ENCODE data around the gene TRPM1. TPM values are rescaled to one million over a fixed set of nuclear protein-coding genes. Genes with fewer than 3 reads are reported as not detected.

TRPM1 gene
- total and polyA plus RNA-seq, 7 experiments from 2014 or later: not detected

DNA sequence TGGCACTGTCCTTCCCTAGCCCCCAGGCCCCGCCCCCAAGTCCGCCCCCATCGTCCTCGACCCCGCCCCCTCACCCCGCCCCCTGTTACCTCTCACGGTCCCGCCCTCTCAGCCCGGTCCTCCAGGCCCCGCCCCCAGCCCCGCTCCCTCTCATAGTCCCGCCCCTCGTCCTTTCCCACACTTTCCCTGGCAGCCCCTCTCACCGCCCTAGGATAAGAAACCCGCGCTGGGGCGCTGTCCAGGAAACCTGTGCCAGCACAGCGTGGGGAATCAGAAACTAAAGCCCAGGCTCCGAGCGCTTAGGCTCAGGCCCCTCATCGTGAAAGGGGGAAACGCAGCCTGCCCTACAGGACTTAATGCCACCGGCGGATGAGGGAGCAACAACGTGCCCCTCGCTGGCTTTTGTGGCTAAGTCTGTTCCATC, 20.9 kb downstream of the TRPM1 start:
- Mint-ChIP-seq H3K27ac (no peak overlapping the region), H3K4me3 (peak overlapping the region; percentile 26 to 80 (median 61)), H3K9me3 (peaks cover 0 to 1% (median 0%) of the 10 kb centered on the region in 11 donors), H3K27me3 (peaks cover 7 to 36% (median 22%) of the 10 kb centered on the region in 5 donors), H3K4me1 (peaks cover 2 to 21% (median 6%) of the 10 kb centered on the region in 7 donors), H3K36me3 (peaks cover 0 to 8% (median 0%) of the 10 kb centered on the region in 5 donors)
- intact Hi-C loops (cut with micrococcal nuclease): loop anchor here in 1 of 2 donors (5.0 kb wide), 1 partner anchor 88 kb away; the partner anchor contains the start of gene MTMR10
- no peaks in the 10 kb centered on the region for H3K36me3 ChIP-seq (ENCODE audit: control insufficient read depth in 2 of 3, insufficient read depth in 3 of 3, low read length in 3 of 3)
- no peak overlapping the region for H3K27ac ChIP-seq (ENCODE audit: low read depth, low read length)
- DNase-seq (peak in 4 of 9 donors; percentile 6 to 32 (median 12)), ATAC-seq (peak; percentile 72)
- H3K4me3 ChIP-seq (ENCODE audit: low read length): no peak overlapping the region
- peaks cover 3 to 4% of the 10 kb centered on the region in 2 donors for H3K27me3 ChIP-seq (ENCODE audit: control insufficient read depth in 2 of 2, insufficient read depth in 2 of 2, low read length in 2 of 2)
- H3K4me1 ChIP-seq (ENCODE audit: control insufficient read depth in 2 of 2, insufficient read depth in 2 of 2, low read length in 2 of 2): no peaks in the 10 kb centered on the region
- ChIA-PET CTCF (no interaction called here), POLR2A (no interaction called here)
- no peaks in the 10 kb centered on the region for H3K9me3 ChIP-seq (ENCODE audit: control insufficient read depth in 2 of 3, low read length in 3 of 3)

DNA sequence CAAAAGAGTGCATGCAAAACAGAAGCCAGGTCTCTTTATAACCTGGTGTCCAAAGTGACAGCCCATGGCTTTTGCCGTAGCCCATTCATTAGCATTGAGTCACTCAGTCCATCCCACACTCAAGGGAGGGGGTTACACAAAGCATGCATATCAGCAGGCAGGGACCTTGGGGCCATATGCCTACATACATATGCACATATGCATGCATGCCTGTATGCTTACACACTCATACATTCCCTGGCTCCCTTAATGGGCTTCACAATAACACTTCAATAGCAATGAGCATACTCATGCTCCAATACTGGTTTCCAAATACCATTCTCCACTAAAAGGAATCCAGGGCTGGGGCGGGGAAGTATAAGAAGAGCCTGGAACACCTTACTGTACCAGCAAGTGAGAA, 22.0 kb downstream of the TRPM1 start:
- no peak for DNase-seq
- no peak for ATAC-seq
- Histone ChIP-seq H3K27ac (ENCODE audit: low read depth, low read length) (no peak overlapping the region), H3K9me3 (ENCODE audit: control insufficient read depth in 2 of 3, low read length in 3 of 3) (no peaks in the 10 kb centered on the region), H3K4me1 (ENCODE audit: control insufficient read depth in 2 of 2, insufficient read depth in 2 of 2, low read length in 2 of 2) (no peaks in the 10 kb centered on the region), H3K27me3 (ENCODE audit: control insufficient read depth in 2 of 2, insufficient read depth in 2 of 2, low read length in 2 of 2) (peaks cover 3 to 4% of the 10 kb centered on the region in 2 donors), H3K4me3 (ENCODE audit: low read length) (no peak overlapping the region), H3K36me3 (ENCODE audit: control insufficient read depth in 2 of 3, insufficient read depth in 3 of 3, low read length in 3 of 3) (no peaks in the 10 kb centered on the region)
- Mint-ChIP-seq H3K9me3 (peaks cover 0 to 7% (median 0%) of the 10 kb centered on the region in 11 donors), H3K4me1 (peaks cover 2 to 21% (median 6%) of the 10 kb centered on the region in 7 donors), H3K36me3 (peaks cover 0 to 8% (median 0%) of the 10 kb centered on the region in 5 donors), H3K27ac (no peak overlapping the region), H3K27me3 (peaks cover 7 to 44% (median 22%) of the 10 kb centered on the region in 5 donors), H3K4me3 (peak overlapping the region in 3 of 10 donors; percentile 29 to 67 (median 55))
- ChIA-PET POLR2A (no interaction called here), CTCF (no interaction called here)
- intact Hi-C loops (cut with micrococcal nuclease): no loop called here

DNA sequence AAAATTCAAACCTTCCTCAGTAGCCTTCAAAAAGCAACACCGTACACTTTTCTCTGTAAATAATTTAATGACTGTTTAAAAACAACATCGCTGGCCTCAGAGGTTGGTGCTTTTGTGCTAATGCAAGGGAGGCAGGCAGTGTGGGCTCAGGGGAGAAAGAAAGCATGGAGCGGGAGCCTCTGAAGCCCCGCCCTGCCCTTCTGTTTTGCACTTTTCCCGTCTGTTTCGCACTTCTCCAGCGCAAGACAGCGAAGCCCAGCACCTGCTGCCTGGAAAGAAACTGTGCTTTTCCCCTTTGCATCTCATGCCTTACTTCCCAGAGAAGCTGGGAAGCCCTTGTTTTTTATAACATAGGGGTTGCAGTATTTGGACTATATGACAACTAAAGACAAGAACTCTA, 23.1 kb downstream of the TRPM1 start:
- Mint-ChIP-seq H3K27ac (no peak overlapping the region), H3K27me3 (peaks cover 7 to 44% (median 25%) of the 10 kb centered on the region in 5 donors), H3K36me3 (peaks cover 0 to 8% (median 0%) of the 10 kb centered on the region in 5 donors), H3K9me3 (peaks cover 0 to 7% (median 0%) of the 10 kb centered on the region in 11 donors), H3K4me3 (no peak overlapping the region), H3K4me1 (peaks cover 2 to 21% (median 6%) of the 10 kb centered on the region in 7 donors)
- ATAC-seq: no peak
- intact Hi-C loops (cut with micrococcal nuclease): no loop called here
- Histone ChIP-seq H3K4me1 (ENCODE audit: control insufficient read depth in 2 of 2, insufficient read depth in 2 of 2, low read length in 2 of 2) (no peaks in the 10 kb centered on the region), H3K27ac (ENCODE audit: low read depth, low read length) (no peak overlapping the region), H3K4me3 (ENCODE audit: low read length) (no peak overlapping the region), H3K9me3 (ENCODE audit: control insufficient read depth in 2 of 3, low read length in 3 of 3) (no peaks in the 10 kb centered on the region), H3K36me3 (ENCODE audit: control insufficient read depth in 2 of 3, insufficient read depth in 3 of 3, low read length in 3 of 3) (no peaks in the 10 kb centered on the region), H3K27me3 (ENCODE audit: control insufficient read depth in 2 of 2, insufficient read depth in 2 of 2, low read length in 2 of 2) (peaks cover 3 to 4% of the 10 kb centered on the region in 2 donors)
- CTCF ChIA-PET: interaction anchor here (0.6 kb wide), 1 partner anchor 1329 kb away, joined by 3 read pairs; no protein-coding TSS in a partner anchor
- POLR2A ChIA-PET: no interaction called here
- no peak for DNase-seq

DNA sequence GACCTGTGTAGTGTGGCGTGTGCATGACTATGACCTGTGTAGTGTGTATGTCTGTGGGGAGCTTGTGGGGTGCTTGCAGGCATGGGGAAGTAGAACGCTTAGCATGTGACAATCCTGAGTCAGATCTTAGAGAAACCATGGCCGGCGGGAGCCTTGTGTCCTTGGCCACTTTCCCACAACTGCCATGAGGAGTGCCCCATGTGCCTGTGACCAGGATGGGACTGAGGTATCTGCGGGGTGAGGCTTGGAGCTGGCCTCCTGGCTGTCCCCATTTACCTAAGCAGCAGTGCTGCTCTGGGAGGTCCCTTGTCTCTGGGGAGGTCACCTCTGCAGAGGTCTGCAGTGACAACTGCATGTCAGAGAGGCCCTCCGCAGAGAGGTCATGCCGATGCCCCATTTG, 23.6 kb downstream of the TRPM1 start:
- no peak overlapping the region for H3K4me3 Mint-ChIP-seq
- Histone ChIP-seq H3K27me3 (ENCODE audit: control insufficient read depth in 2 of 2, insufficient read depth in 2 of 2, low read length in 2 of 2) (peaks cover 3 to 4% of the 10 kb centered on the region in 2 donors), H3K4me1 (ENCODE audit: control insufficient read depth in 2 of 2, insufficient read depth in 2 of 2, low read length in 2 of 2) (no peaks in the 10 kb centered on the region), H3K4me3 (ENCODE audit: low read length) (no peak overlapping the region), H3K36me3 (ENCODE audit: control insufficient read depth in 2 of 3, insufficient read depth in 3 of 3, low read length in 3 of 3) (no peaks in the 10 kb centered on the region), H3K27ac (ENCODE audit: low read depth, low read length) (no peak overlapping the region), H3K9me3 (ENCODE audit: control insufficient read depth in 2 of 3, low read length in 3 of 3) (no peaks in the 10 kb centered on the region)
- DNase-seq (no peak), ATAC-seq (peak; percentile 8)
- H3K4me1 Mint-ChIP-seq: peaks cover 2 to 19% (median 6%) of the 10 kb centered on the region in 7 donors
- intact Hi-C loops (cut with micrococcal nuclease): no loop called here
- H3K27ac Mint-ChIP-seq: no peak overlapping the region
- peaks cover 0 to 8% (median 0%) of the 10 kb centered on the region in 5 donors for H3K36me3 Mint-ChIP-seq
- peaks cover 7 to 44% (median 25%) of the 10 kb centered on the region in 5 donors for H3K27me3 Mint-ChIP-seq
- ChIA-PET CTCF (interaction anchor here (0.6 kb wide), 1 partner anchor 1329 kb away, joined by 3 read pairs; no protein-coding TSS in a partner anchor), POLR2A (no interaction called here)
- H3K9me3 Mint-ChIP-seq: peaks cover 0 to 7% (median 0%) of the 10 kb centered on the region in 11 donors

DNA sequence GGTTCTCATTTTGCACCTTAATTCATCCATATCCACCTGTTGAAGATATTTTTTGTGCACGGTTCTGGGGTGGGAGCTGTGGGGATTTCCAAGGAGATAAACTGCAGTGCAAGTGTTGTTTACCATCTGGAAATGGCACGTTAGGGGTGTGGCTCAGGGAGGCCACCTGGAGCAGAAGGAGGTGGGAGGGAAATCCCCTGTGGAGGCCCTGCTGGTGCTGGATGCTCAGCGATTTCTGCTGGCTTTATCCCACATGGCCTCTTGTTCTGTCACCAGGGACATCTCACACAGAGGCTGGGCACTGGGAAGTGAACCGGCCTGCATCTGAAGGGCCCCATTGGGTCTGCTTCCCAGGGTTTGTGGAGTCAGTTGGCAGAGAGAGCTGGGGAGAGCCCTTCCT, 24.3 kb downstream of the TRPM1 start:
- H3K27ac Mint-ChIP-seq: no peak overlapping the region
- ATAC-seq: no peak
- peaks cover 7 to 44% (median 25%) of the 10 kb centered on the region in 5 donors for H3K27me3 Mint-ChIP-seq
- peaks cover 0 to 8% (median 0%) of the 10 kb centered on the region in 5 donors for H3K36me3 Mint-ChIP-seq
- no peak for DNase-seq
- peaks cover 0 to 7% (median 0%) of the 10 kb centered on the region in 11 donors for H3K9me3 Mint-ChIP-seq
- H3K27ac ChIP-seq (ENCODE audit: low read depth, low read length): no peak overlapping the region
- no peaks in the 10 kb centered on the region for H3K4me1 ChIP-seq (ENCODE audit: control insufficient read depth in 2 of 2, insufficient read depth in 2 of 2, low read length in 2 of 2)
- ChIA-PET POLR2A (no interaction called here), CTCF (no interaction called here)
- no peak overlapping the region for H3K4me3 Mint-ChIP-seq
- H3K27me3 ChIP-seq (ENCODE audit: control insufficient read depth in 2 of 2, insufficient read depth in 2 of 2, low read length in 2 of 2): peaks cover 3 to 4% of the 10 kb centered on the region in 2 donors
- no peaks in the 10 kb centered on the region for H3K36me3 ChIP-seq (ENCODE audit: control insufficient read depth in 2 of 3, insufficient read depth in 3 of 3, low read length in 3 of 3)
- intact Hi-C loops (cut with micrococcal nuclease): no loop called here
- peaks cover 2 to 16% (median 5%) of the 10 kb centered on the region in 7 donors for H3K4me1 Mint-ChIP-seq
- H3K9me3 ChIP-seq (ENCODE audit: control insufficient read depth in 2 of 3, low read length in 3 of 3): no peaks in the 10 kb centered on the region
- H3K4me3 ChIP-seq (ENCODE audit: low read length): no peak overlapping the region

DNA sequence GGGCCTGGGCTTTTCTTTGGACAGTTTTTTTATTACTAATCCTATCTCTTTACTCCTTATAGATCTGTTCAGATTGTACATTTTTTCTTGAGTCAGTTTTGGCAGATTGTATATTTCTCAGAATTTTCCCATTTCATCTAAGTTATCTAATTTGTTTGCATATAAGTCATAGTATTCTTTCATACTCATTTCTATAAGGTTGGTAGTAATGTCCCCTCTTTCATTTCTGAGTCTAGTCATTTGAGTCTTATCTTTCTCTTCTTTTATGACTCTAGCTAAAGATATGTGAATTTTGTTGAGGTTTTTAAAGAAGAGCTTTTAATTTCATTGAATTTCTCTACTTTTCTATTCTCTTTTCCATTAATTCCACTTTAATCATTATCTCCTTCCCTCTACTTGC, 27.2 kb downstream of the TRPM1 start:
- no peak for ATAC-seq
- POLR2A ChIA-PET: no interaction called here

DNA sequence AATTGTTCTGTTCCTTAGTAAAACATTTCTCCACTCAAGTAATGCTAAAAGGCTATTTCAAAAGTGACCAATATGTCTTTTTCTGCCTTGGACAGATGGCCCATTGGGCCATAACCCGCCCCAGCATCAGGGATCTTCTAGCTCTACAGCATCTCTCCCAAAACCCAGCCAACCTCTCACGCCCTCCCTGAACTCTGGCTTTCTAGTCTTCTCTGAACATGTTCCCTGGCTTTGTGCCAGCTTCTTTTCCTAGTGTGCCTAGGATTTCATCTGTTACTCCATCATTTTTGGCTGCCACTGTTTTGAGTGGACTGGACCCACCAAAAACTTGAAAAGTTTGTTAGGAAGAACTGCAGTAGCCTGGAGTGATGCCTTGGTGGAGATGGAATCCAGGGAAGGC, 30.7 kb downstream of the TRPM1 start:
- Mint-ChIP-seq H3K4me1 (no peaks in the 10 kb centered on the region), H3K27me3 (peaks cover 0 to 31% (median 4%) of the 10 kb centered on the region in 5 donors), H3K9me3 (peaks cover 0 to 7% (median 0%) of the 10 kb centered on the region in 11 donors), H3K36me3 (no peaks in the 10 kb centered on the region), H3K27ac (no peak overlapping the region), H3K4me3 (no peak overlapping the region)
- Histone ChIP-seq H3K27me3 (ENCODE audit: control insufficient read depth in 2 of 2, insufficient read depth in 2 of 2, low read length in 2 of 2) (peaks cover 0 to 2% of the 10 kb centered on the region in 2 donors), H3K9me3 (ENCODE audit: control insufficient read depth in 2 of 3, low read length in 3 of 3) (no peaks in the 10 kb centered on the region), H3K4me3 (ENCODE audit: low read length) (no peak overlapping the region), H3K27ac (ENCODE audit: low read depth, low read length) (no peak overlapping the region), H3K36me3 (ENCODE audit: control insufficient read depth in 2 of 3, insufficient read depth in 3 of 3, low read length in 3 of 3) (no peaks in the 10 kb centered on the region), H3K4me1 (ENCODE audit: control insufficient read depth in 2 of 2, insufficient read depth in 2 of 2, low read length in 2 of 2) (no peaks in the 10 kb centered on the region)
- intact Hi-C loops (cut with micrococcal nuclease): no loop called here
- POLR2A ChIA-PET: no interaction called here
- DNase-seq (no peak), ATAC-seq (no peak)
- CTCF ChIA-PET: no interaction called here

More for the DNA sequence above, 27.2 kb downstream of the TRPM1 start:
- H3K9me3 ChIP-seq (ENCODE audit: control insufficient read depth in 2 of 3, low read length in 3 of 3): no peaks in the 10 kb centered on the region
- no peak overlapping the region for H3K27ac ChIP-seq (ENCODE audit: low read depth, low read length)
- H3K4me1 Mint-ChIP-seq: peaks cover 0 to 6% (median 0%) of the 10 kb centered on the region in 7 donors
- no peak overlapping the region for H3K4me3 ChIP-seq (ENCODE audit: low read length)
- intact Hi-C loops (cut with micrococcal nuclease): no loop called here
- H3K36me3 Mint-ChIP-seq: peaks cover 0 to 8% (median 0%) of the 10 kb centered on the region in 5 donors
- H3K36me3 ChIP-seq (ENCODE audit: control insufficient read depth in 2 of 3, insufficient read depth in 3 of 3, low read length in 3 of 3): no peaks in the 10 kb centered on the region
- H3K4me3 Mint-ChIP-seq: no peak overlapping the region
- H3K27me3 Mint-ChIP-seq: peaks cover 7 to 32% (median 15%) of the 10 kb centered on the region in 5 donors
- peaks cover 1 to 3% of the 10 kb centered on the region in 2 donors for H3K27me3 ChIP-seq (ENCODE audit: control insufficient read depth in 2 of 2, insufficient read depth in 2 of 2, low read length in 2 of 2)
- no peak for DNase-seq
- peaks cover 0 to 7% (median 0%) of the 10 kb centered on the region in 11 donors for H3K9me3 Mint-ChIP-seq
- H3K4me1 ChIP-seq (ENCODE audit: control insufficient read depth in 2 of 2, insufficient read depth in 2 of 2, low read length in 2 of 2): no peaks in the 10 kb centered on the region
- CTCF ChIA-PET: no interaction called here
- H3K27ac Mint-ChIP-seq: no peak overlapping the region
